ENCODE results near the gene MED13.
"Not testable (repeated sequence)": the region's sequence is repeated elsewhere in the genome, so short reads cannot be mapped to it uniquely, and the experiment has no call there.

The MED13 gene

GRCh38 chr17:61926826-61927207 lies 138.3 kb downstream of the MED13 start:
- TF ChIP-seq, protein P1, sequence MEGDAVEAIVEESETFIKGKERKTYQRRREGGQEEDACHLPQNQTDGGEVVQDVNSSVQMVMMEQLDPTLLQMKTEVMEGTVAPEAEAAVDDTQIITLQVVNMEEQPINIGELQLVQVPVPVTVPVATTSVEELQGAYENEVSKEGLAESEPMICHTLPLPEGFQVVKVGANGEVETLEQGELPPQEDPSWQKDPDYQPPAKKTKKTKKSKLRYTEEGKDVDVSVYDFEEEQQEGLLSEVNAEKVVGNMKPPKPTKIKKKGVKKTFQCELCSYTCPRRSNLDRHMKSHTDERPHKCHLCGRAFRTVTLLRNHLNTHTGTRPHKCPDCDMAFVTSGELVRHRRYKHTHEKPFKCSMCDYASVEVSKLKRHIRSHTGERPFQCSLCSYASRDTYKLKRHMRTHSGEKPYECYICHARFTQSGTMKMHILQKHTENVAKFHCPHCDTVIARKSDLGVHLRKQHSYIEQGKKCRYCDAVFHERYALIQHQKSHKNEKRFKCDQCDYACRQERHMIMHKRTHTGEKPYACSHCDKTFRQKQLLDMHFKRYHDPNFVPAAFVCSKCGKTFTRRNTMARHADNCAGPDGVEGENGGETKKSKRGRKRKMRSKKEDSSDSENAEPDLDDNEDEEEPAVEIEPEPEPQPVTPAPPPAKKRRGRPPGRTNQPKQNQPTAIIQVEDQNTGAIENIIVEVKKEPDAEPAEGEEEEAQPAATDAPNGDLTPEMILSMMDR (IDR thresholded peaks at IDR 0.05; ENCODE audit: low read depth, low read length) = no peak
- no peak for TF ChIP-seq MYC (IDR thresholded peaks at IDR 0.05; ENCODE audit: low read depth, low read length)
- DNase-seq (ENCODE audit: low read depth) = no peak
- peak overlapping the region; percentile 90 for H3K4me3 ChIP-seq (ENCODE audit: low read depth, low read length)

DNA sequence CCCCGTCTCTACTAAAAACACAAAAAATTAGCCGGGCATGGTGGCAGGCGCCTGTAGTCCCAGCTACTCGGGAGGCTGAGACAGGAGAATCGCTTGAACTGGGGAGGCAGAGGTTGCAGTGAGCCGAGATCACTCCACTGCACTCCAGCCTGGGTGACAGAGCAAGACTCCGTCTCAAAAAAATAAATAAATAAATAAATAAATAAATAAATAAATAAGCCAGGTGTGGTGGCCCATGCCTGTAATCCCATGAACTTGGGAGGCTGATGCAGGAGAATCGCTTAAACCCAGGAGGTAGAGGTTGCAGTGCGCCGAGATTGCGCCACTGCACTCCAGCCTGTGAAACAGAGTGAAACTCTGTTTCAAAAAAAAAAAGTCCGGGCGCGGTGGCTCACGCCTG lies 149.9 kb downstream of the MED13 start:
- not testable (repeated sequence) for DNase-seq (ENCODE audit: low read depth); H3K4me3 ChIP-seq (ENCODE audit: low read depth, low read length)

DNA sequence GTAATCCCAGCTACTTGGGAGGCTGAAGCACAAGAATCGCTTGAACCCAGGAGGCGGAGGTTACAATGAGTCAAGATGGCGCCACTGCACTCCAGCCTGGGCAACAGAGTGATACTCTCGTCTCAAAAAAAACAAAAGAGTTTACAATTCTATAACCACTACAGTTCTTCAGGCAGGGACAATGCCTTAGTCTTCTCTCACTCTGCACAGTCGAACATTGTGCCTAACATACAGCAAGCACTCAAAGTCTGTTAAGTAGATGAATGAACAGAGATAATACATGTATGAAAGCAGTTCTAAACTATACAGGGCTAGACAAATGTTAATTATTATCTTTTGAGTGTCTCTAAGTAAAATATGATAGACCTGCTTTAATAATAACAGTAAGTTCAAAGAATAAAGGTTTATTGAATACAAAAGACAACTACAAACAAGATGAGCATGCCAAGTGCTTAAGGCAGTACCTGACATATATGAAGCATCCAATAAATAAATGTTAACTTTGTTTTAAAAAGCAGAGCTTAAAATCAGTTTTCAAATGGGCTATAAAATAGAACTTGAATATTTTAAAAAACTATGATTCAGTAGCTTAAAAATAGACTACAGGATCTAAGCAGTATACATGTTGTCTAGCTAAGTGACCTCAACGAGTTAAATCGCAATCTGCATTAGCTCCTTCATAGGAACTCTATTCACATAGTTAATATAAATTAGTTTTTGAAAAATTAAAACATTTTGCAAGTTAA lies 156.6 kb downstream of the MED13 start:
- H3K4me3 ChIP-seq (ENCODE audit: low read depth, low read length) = no peak overlapping the region
- no peak for DNase-seq (ENCODE audit: low read depth)
- TF ChIP-seq MYC (IDR thresholded peaks at IDR 0.05; ENCODE audit: low read depth, low read length) = no peak
- TF ChIP-seq, protein P1 (IDR thresholded peaks at IDR 0.05; ENCODE audit: low read depth, low read length) = no peak
- TF ChIP-seq MAX (IDR thresholded peaks at IDR 0.05; ENCODE audit: low read depth, low read length) = no peak
- TF ChIP-seq POLR2A (IDR thresholded peaks at IDR 0.05; ENCODE audit: extremely low read depth, insufficient read length) = no peak

- no peak for TF ChIP-seq POLR2A (IDR thresholded peaks at IDR 0.05; ENCODE audit: extremely low read depth, insufficient read length)
- TF ChIP-seq MYC (IDR thresholded peaks at IDR 0.05; ENCODE audit: low read depth, low read length) = no peak
- no peak for TF ChIP-seq MAX (IDR thresholded peaks at IDR 0.05; ENCODE audit: low read depth, low read length)
- TF ChIP-seq, protein P1 (IDR thresholded peaks at IDR 0.05; ENCODE audit: low read depth, low read length) = no peak
- DNase-seq (ENCODE audit: low read depth) = no peak
- H3K4me3 ChIP-seq (ENCODE audit: low read depth, low read length) = no peak overlapping the region
Measured at GRCh38 chr17:61907361-61907760, 157.7 kb downstream of the MED13 start.

DNA sequence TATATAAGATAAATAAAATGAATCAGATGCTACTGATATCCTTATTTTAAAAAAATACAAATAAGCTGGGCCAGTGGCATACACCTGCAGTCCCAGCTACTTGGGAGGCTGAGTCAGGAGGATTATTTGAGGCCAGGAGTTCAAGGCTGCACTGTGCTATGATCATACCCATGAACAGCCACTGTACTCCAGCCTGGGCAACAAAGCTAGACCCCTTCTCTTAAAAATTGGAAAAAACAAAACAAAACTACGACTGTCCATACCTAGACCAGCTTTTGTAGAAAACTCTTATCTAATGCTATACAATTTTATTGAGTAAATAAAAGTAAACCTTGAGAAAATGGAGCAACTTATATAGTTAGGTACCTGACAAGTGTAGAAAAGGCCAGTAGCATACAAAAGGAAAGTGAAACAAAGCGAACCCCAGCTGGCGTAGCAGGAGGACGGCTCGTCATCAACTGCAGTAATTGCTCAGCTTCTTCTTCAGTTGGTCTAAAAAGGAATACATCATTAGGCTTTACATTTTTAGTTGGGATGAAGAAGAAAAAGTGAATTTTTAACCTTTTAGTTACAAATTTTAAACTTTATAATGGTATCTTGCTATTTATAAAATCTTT lies 160.9 kb downstream of the MED13 start:
- TF ChIP-seq, protein P1 (IDR thresholded peaks at IDR 0.05; ENCODE audit: low read depth, low read length) = no peak
- TF ChIP-seq POLR2A (IDR thresholded peaks at IDR 0.05; ENCODE audit: extremely low read depth, insufficient read length) (no peak), MAX (IDR thresholded peaks at IDR 0.05; ENCODE audit: low read depth, low read length) (no peak), MYC (IDR thresholded peaks at IDR 0.05; ENCODE audit: low read depth, low read length) (no peak)
- H3K4me3 ChIP-seq (ENCODE audit: low read depth, low read length) = no peak overlapping the region
- DNase-seq (ENCODE audit: low read depth) = no peak

DNA sequence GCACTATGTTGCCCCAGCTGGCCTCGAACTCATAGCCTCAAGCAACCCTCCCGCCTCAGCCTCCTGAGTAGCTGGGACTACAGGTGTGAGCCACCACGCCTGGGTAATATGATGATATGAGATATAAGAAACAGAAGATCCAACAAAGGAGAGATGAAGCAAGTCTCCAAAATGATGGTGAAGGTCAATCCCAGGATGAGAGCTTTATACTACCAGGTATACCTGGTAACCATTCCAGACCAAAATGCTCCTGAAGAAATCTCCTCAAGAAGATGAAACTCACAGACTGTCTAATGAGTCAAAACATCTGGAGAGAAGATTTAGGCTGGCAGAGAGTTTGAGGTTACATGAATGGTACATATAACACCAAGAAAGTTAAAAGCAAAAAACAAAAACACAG lies 161.8 kb downstream of the MED13 start:
- TF ChIP-seq MYC (IDR thresholded peaks at IDR 0.05; ENCODE audit: low read depth, low read length) (no peak), MAX (IDR thresholded peaks at IDR 0.05; ENCODE audit: low read depth, low read length) (no peak)

More for the DNA sequence above, 161.8 kb downstream of the MED13 start:
- H3K4me3 ChIP-seq (ENCODE audit: low read depth, low read length) = no peak overlapping the region
- no peak for DNase-seq (ENCODE audit: low read depth)
